Left forelimb (tissue), 1 donor: ENCODE measurements around the gene PHACTR3.
A peak's percentile ranks its signal among the peaks of the same experiment; 100 is the strongest.
"Not testable (repeated sequence)": the region's sequence is repeated elsewhere in the genome, so short reads cannot be mapped to it uniquely, and the experiment has no call there.

Experiments
- DNase-seq: peaks from one replicate; pipeline ENCODE4 v3.0.0-alpha.2; 2018; ENCODE audit warnings: low spot score

The PHACTR3 gene

DNA sequence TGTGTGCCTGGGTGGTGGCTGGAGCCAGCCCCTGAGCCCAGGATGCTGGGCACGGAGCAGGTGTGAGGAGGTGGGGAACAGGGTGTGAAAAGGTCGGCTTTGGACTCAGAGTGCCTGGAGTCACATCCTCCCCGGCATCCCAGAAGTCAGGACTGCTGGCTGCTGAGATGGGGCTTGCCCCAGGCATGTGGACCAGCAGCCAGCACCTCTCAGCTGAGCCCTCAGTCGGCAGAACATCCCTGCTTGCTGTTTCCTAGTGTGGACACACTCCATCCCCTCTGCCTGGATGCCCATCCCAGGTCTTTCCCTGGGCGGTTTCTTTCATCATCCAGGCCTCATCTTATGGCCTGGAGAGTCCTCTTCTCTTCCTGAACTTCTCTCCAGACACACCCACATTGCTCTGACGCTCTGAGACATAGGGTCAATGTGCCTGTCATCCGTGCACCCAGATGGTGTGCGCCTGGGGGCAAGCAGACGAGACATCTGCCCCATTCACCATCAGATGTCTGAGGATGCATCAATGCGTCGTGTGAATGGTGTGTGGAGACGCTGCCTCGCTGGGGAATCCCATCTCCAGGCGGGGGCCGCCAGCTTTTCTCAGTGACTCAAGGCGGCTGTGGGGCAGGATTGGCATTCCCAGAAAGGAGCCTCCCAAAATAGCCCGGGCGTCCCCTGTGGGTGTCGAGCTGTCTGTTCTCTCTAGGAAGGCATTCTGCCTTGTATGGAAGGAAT is 224.9 kb downstream of the PHACTR3 start:
- peak; percentile 65 for DNase-seq

GRCh38 chr20:59829786-59830664 is 225.7 kb downstream of the PHACTR3 start:
- peak; percentile 38 for DNase-seq

- DNase-seq, result peak; percentile 60
Measured at GRCh38 chr20:59830665-59831023, 226.3 kb downstream of the PHACTR3 start.

DNA sequence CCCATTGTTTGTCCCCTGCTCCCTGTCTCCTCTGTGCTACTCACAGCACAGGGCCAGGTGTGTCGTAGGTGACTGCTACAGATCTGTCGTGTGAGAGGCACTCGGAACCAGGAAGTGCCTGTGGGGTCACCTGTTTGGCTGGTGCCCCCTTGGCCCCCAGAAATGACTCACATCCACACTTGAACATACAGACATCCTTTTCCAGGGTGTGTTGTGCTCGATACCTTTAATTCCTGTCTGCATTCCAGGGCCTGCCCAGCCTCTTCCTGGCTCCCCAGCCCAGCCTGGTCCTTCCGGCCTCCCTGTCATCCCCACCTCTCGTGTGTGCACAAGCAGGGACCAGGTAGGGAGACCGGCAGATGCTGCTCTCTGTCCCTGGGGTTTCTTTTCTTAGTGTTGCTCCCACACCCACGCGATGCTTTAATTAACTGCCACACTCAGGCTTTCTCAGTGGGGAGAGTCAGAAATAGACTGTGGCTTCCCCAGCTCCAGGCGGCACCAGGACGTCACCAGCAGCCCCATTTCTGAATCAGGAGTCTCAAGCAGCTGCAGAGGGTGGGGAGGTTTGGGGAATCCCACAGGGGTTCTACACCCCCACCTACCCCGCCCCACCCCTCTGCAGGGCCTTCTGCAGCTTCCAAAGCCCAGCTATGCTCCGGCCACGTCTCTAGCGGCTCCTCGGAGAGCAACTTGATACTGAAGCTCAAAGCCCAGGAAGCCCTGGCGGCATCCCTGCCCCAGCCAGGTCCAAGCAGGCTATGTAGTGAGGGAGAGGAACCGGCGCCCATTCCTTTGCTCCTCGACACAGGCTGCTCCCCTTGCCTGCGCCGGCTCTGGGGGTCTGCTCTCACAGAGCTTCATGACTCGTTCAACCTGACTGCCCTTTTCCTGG is 226.9 kb downstream of the PHACTR3 start:
- peak; percentile 58 for DNase-seq

DNA sequence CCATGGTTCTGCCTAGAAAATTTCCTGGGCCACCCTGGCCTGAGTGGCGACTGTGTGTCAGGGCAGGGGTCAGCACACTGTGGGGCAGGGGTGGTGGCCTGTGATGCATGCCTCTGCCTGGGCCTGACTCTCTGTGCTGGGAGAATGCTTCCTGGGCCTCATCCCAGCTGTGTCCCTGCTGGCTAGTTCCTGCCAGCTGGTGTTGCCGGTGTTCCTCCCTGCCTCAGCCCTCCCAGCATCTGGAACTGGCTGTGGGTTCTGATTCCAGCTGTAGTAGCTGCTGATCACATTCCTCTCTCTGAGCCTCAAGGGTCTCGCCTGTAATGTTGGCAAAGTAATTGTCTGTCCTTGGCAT is 227.6 kb downstream of the PHACTR3 start:
- DNase-seq, result peak; percentile 72

DNA sequence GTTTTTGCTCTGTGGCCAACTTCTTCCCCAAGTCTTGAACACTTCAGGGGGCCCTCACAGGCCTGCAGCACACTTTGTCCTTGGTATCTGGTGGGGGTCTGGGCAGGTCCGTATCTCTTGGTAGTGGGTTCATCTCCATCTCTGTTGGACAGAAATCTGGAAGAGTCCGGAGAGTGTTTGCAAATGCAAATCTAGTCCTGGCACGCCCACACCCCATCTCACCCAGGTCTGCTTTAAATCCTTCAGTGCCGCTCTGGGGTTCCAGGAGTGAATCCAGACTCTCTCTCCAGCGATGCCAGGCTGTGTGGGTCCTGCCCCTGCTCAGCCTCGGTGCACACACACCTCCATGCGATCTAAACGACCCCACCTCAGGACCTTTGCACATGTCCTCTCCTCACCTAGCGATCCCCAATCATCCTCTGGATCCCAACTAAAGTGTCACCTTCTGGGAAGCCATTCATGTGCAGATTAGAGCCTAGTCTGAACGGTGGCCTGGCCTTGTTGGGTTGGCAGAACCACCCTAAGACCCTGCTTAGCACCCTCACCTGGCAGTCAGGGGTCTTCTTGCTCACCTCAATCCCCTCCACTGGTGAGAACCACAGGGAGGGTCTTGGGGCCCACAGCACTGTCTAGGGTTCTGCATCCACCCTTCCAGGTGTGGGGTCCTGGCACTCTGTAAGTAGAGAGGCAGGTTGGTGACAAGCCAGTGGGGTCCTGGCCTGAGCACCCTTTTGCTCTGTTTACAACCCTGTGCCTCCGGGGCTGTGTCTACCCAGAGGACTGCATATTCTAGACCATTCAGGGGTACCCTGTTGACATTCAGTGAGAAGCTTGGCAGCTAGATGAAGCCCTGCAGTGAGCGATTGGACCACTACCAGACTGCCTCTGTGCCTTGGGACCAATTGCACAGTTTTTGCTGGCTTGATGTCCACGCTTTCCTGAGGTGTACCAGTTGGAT is 228.3 kb downstream of the PHACTR3 start:
- DNase-seq, result peak; percentile 58

DNA sequence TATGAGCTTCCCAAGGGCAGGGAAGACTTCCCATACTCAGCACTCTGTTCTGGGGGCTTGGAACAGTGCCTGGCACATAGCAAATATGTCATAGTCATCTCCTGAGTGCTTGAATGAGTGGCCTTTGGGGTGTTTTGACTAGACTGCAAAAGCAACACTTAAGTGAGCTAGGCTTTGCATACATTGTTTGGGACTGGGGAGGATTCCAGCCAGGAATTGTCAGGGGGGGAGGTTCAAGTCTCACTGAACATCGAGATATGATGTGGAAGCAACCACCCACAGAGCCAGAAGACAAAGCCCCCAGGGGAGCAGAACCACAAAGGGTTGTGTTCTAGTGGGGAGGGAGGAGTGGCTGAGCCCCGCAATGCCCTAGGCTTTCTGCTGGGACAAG is 230.7 kb downstream of the PHACTR3 start:
- DNase-seq, result peak; percentile 53

DNA sequence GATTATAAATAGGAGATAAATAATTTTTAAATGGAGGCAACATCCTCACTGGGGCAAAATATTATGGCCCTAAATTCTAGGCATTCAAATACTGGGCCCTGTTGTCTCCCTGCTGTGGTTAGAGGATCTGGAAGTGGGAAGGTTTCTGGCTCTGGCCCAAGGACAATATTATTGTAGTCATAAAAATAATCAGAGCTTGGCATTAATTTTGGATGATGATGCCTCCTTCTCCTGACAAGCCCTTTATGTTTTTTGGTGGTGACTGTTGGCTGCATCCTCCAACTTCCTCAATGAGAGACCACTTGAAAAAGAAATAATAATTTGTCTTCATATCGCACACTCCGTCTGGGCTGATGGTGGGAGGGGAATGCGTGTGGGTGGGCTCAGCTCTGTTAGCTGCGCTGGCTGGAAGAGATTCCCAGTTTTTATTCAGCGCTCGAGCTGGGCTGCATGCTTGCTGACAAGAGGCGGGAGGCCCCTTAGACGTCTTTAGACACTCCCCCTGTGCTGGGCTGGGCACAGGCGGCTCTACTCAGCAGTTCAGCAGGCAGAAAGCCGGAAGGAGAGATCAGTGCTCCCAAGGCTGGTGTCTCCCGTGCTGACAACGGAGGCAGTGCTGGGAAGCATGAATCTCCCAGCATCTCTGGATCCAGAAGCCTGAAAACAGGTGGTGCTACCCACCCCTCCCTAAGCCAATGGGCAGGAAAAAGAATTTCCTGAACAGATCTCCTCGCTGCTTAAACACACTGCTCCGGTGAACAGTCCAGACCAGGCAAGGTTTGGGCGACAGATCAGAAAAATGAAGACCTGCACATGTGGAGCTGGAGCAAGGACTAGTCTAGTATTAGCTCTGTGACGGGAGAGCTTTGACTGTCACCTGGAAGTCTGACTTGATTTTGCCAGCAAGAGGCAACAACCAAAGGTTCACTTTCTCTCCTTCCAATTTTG is 231.4 kb downstream of the PHACTR3 start:
- DNase-seq, result peak; percentile 69

- DNase-seq, result no peak
Measured at GRCh38 chr20:59836767-59837166, 232.4 kb downstream of the PHACTR3 start.

DNA sequence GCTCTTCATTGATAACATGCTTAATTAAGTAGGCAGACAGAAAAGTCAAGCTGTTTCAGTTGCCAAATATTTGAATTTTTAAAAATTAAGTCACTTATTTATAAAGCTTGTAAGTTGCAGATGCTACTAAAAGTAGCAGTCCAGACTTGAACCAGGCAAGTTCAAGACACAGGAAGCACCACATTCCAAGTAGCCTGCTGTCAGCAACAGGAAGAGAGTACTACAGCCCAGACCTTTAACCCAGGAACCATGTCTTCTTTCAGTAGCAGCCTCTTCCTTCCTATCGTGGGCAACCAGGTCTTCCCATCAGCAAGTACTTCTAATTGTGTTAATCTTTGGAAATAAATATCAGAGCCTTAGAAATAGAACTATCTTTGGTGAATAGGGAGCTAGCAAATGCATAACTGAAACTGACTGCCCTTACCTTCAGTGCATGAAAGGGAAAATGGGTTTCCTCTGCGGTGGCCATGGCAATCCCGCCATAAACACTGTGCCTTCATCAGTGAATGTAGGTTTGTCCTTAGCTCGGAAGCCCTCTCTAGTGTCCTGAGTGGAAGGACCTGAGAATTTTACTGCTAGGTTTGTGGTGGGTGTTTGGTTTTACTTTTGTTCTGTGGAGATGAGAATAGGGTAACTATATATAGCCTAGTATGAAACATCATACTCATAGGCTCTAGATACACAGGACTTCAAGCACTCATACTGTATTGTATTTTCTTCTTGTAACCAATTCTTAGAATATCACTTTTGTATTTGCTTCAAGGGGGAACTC is 233.5 kb downstream of the PHACTR3 start:
- DNase-seq, result no peak

DNA sequence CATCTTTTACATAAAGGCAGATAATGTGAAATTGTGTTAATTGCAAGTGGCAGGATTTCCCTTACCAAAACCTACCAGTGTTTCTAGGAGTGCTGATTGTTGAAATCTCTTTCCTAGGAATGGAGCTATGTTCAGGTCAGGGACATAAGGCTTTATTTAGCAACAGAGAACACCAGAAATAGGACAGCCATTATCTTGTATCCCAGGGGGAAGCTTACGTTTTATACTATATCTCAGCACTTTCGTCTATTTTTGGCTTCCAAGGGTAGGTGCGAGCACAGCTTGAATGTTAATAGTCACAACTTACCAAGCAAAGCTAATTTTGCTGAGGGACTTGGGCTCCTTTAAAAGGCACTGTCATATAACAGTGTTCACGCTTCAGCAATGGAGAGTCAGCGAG is 235.1 kb downstream of the PHACTR3 start:
- DNase-seq, result no peak

GRCh38 chr20:59845472-59845871 is 241.1 kb downstream of the PHACTR3 start:
- no peak for DNase-seq

- DNase-seq, result no peak
Measured at GRCh38 chr20:59848182-59848581, 243.8 kb downstream of the PHACTR3 start.

DNA sequence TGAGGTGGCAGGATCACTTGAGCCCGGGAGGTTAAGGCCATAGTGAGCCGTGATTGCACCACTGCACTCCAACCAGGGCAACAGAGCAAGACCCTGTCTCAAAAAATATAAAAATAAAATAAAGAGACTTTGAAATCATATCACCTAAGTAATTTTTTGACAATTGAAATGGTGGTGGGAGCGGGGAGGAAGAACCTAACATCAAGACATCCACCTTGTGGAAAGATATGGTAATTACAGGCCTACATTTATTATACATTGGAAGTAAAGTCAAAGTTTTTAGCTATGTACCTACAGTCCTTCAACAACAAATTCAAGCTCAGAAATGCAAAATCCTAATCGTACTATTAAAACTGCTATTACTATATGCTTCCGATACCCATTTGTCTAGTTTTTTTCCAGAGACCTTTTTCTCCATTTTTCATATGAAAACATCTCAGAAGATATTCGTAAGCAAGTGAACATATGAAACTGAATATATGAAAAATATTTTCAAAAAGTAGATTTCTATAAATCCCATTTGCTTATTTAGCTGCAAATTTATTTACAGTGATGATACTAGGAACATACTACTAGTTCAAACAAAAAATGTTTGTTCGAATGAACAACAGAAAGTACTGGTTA is 245.8 kb downstream of the PHACTR3 start:
- DNase-seq, result no peak

GRCh38 chr20:59856526-59856925 is 252.2 kb downstream of the PHACTR3 start:
- DNase-seq, result not testable (repeated sequence)

- not testable (repeated sequence) for DNase-seq
Measured at GRCh38 chr20:59856941-59857340, 252.6 kb downstream of the PHACTR3 start.

DNA sequence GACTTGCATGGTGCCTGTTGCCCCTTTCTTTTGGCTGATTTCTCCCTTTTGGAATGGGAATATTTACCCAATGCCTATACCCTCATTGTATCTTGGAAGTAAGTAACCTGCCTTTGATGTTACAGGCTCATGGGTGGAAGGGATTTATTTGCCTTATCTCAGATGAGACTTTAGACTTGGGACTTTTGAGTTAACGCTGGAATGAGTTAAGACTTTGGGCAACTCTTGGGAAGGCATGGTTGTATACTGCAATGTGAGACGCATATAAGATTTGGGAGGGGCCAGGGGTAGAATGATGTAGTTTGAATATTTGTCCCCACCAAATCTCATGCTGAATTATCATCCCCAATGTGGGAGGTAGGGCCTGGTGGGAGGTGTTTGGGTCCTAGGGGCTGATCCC is 253.6 kb downstream of the PHACTR3 start:
- no peak for DNase-seq

- DNase-seq, result no peak
Measured at GRCh38 chr20:59858425-59858824, 254.1 kb downstream of the PHACTR3 start.

- no peak for DNase-seq
Measured at GRCh38 chr20:59861401-59861800, 257.1 kb downstream of the PHACTR3 start.
